GM12874 (cell line): Measurements from ENCODE around the gene FAM184B.

Source experiments
- CTCF ChIP-seq: IDR thresholded peaks from 2 replicates; pipeline ENCODE4 v1.5.1; 2011; ENCODE audit warnings: low read depth, mild to moderate bottlenecking, control low read depth, low read length, moderate library complexity; ENCODE audit not compliant: insufficient read depth

Gene FAM184B

GRCh38 chr4:17583941-17584340 is 197.5 kb downstream of the FAM184B start:
- TF ChIP-seq CTCF, result no peak

GRCh38 chr4:17583276-17583675 is 198.1 kb downstream of the FAM184B start:
- TF ChIP-seq CTCF, result no peak

GRCh38 chr4:17580969-17581368 is 200.5 kb downstream of the FAM184B start:
- TF ChIP-seq CTCF, result no peak
